ENCODE measurements around the gene PCK2. TPM values are rescaled to one million over a fixed set of nuclear protein-coding genes. Genes with fewer than 3 reads are reported as not detected.

The PCK2 gene
- total and polyA plus RNA-seq, 2 of the 8 experiments (the other 6 are each of a cell fraction or from before 2014, with no cell fraction given) = 81.9 to 115 TPM

DNA sequence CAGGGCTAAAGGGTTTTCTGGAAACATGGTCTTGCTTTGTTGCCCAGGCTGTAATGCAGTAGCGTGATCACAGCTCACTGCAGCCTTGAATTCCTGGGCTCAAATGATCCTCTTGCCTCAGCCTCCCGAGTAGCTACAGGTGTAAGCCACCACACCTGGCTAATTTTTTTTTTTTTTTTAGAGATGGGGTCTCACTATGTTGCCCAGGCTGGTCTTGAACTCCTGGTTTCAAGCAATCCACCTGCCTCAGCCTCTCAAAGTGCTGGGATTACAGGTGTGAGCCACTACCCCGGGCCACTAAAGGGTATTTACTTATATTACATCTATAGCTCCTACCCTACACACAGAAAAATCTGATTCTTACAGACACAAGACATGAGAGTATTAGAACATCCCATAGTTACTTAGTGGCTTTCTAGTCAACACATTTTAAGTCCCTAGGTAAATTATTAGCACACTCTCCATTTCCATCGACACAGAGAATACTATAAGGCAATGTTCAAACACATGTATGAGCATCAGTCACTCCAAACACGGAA lies 14.3 kb downstream of the PCK2 start (continued):
- TF ChIP-seq SAP30 (IDR thresholded peaks at IDR 0.05; ENCODE audit: insufficient read depth, insufficient replicate concordance, low read length) (no peak), HDAC2 (IDR thresholded peaks at IDR 0.05; ENCODE audit: borderline replicate concordance in 1 of 2, low read depth in 2 of 2, low read length in 2 of 2) (no peak), RFX5 (IDR thresholded peaks at IDR 0.05; ENCODE audit: borderline replicate concordance, low read depth, low read length) (no peak), BRCA1 (IDR thresholded peaks at IDR 0.05; ENCODE audit: low read depth, low read length) (no peak), CHD2 (IDR thresholded peaks at IDR 0.05; ENCODE audit: low read length) (no peak)

Measured in H1 (cell line).